Astrocyte of the cerebellum (primary cell): Measurements from ENCODE around the gene ATG12.

Source experiments
- DNase-seq: peaks from one replicate; pipeline ENCODE4 v3.0.0-alpha.2; 2011; ENCODE audit warnings: low read depth
- H3K4me3 ChIP-seq: 2 replicates; pipeline ENCODE4 v1.5.1; 2011; ENCODE audit warnings: mild to moderate bottlenecking, low read depth, low read length, moderate library complexity
- in situ Hi-C: cut with HindIII; loops from 2 replicates; pipeline ENCODE4 v1.10.0; 2017; ENCODE audit warnings: low sequenced_read_pairs
- TF ChIP-seq, protein P1 (sequence below): IDR thresholded peaks from 2 replicates; pipeline ENCODE4 v1.5.1; 2012; ENCODE audit warnings: low read length, low read depth, moderate library complexity, mild to moderate bottlenecking; ENCODE audit errors: missing control alignments

ATG12 gene

GRCh38 chr5:115843444-115844130 lies 2.2 kb upstream of the ATG12 start:
- in situ Hi-C loops: no loop called here
- no peak for DNase-seq
- peak overlapping the region; percentile 85 for H3K4me3 ChIP-seq
- TF ChIP-seq, protein P1, sequence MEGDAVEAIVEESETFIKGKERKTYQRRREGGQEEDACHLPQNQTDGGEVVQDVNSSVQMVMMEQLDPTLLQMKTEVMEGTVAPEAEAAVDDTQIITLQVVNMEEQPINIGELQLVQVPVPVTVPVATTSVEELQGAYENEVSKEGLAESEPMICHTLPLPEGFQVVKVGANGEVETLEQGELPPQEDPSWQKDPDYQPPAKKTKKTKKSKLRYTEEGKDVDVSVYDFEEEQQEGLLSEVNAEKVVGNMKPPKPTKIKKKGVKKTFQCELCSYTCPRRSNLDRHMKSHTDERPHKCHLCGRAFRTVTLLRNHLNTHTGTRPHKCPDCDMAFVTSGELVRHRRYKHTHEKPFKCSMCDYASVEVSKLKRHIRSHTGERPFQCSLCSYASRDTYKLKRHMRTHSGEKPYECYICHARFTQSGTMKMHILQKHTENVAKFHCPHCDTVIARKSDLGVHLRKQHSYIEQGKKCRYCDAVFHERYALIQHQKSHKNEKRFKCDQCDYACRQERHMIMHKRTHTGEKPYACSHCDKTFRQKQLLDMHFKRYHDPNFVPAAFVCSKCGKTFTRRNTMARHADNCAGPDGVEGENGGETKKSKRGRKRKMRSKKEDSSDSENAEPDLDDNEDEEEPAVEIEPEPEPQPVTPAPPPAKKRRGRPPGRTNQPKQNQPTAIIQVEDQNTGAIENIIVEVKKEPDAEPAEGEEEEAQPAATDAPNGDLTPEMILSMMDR: no peak

GRCh38 chr5:115842952-115843351 lies 1.6 kb upstream of the ATG12 start:
- in situ Hi-C loops: no loop called here
- DNase-seq: no peak
- TF ChIP-seq, protein P1: no peak
- H3K4me3 ChIP-seq: peak overlapping the region; percentile 85

GRCh38 chr5:115842089-115842935 lies 947 bp upstream of the ATG12 start:
- DNase-seq: no peak
- in situ Hi-C loops: no loop called here
- TF ChIP-seq, protein P1: no peak
- peak overlapping the region; percentile 85 for H3K4me3 ChIP-seq

DNA sequence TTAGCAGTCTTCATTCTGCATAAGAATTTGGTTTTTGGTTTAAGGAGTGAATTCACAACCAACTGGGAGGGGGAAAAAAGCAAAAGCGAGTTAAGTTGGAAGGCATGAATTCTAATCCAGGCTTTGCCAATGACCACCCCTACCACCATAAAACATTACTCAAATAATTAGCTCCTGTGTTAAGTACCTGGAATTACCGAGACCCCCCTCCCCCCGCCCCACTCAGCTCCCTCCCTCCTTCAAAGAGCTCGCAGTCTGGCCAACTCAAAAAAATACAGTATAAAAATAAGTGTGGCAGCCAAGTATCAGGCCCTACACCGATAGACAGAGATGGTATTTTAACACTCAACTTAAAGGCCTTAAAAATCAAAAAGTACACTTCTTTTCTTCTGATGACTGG lies 492 bp downstream of the ATG12 start:
- H3K4me3 ChIP-seq: peak overlapping the region; percentile 85
- TF ChIP-seq, protein P1: no peak
- DNase-seq: no peak
- in situ Hi-C loops: no loop called here

DNA sequence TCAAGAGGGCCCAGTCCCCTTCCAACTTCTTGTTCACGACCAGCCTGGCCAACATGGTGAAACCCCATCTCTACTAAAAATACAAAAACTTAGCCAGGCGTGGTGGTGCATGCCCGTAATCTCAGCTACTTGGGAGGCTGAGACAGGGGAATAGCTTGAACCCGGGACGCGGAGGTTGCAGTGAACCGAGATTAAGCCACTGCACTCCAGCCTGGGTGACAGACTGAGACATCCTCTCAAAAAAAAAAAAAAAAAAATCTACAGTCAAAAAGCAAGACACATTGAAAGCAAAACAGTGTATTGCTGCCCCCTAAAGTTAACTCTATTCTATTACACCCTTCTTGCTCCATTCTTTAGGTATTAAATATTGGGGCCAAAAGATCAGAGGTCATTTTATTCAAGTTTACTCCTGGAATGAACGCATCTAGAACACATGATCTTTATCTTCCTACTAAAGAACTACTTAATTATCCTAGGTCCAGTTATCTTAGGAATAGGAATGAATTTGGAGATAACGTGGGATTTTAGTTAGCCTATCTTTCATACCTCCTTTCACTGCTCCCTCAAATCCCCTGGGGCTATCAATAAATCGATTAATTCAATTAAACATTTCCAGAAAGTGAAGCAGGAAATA lies 2.4 kb downstream of the ATG12 start:
- no peak for DNase-seq
- peak overlapping the region; percentile 13 for H3K4me3 ChIP-seq
- TF ChIP-seq, protein P1: peak; percentile 36
- in situ Hi-C loops: no loop called here

GRCh38 chr5:115835481-115835880 lies 5.9 kb downstream of the ATG12 start:
- DNase-seq: no peak
- TF ChIP-seq, protein P1: no peak
- in situ Hi-C loops: no loop called here
- no peak overlapping the region for H3K4me3 ChIP-seq
